Spleen (tissue), 11 donors: ENCODE data around the gene IKBKE. TPM values are rescaled to one million over a fixed set of nuclear protein-coding genes. Genes with fewer than 3 reads are reported as not detected.

Source experiments
- DNase-seq: peaks from one replicate; pipeline ENCODE4 v3.0.0-alpha.2; 2020
- H3K27ac ChIP-seq, 8 donors: fragments of 200-600 bp; sonication (generic) in 7 of 8; 1 replicate in 4 of 8; 2 replicates in 4 of 8; pipeline versions ENCODE4 v1.5.0 to v1.8.0; 2016 to 2021; ENCODE audit warnings: inconsistent platforms in 4 of 8, mild to moderate bottlenecking in 4 of 8, moderate library complexity in 1 of 8
- H3K27me3 ChIP-seq, 7 donors: fragments of 200-600 bp; sonication (generic) in 6 of 7; replicated peaks in 1 of 7; 1 replicate in 4 of 7; 2 replicates in 3 of 7; pipeline versions ENCODE4 v1.5.0 to v1.8.0; 2016 to 2021; ENCODE audit warnings: inconsistent platforms in 3 of 7, mild to moderate bottlenecking in 1 of 7
- H3K36me3 ChIP-seq, 6 donors: fragments of 200-600 bp; sonication (generic) in 5 of 6; 1 replicate in 4 of 6; 2 replicates in 2 of 6; pipeline versions ENCODE4 v1.5.0 to v1.8.0; 2016 to 2021; ENCODE audit warnings: inconsistent platforms in 2 of 6
- H3K4me1 ChIP-seq, 6 donors: fragments of 200-600 bp; sonication (generic) in 5 of 6; 1 replicate in 3 of 6; 2 replicates in 3 of 6; pipeline versions ENCODE4 v1.5.0 to v1.8.0; 2016 to 2021; ENCODE audit warnings: inconsistent platforms in 3 of 6
- H3K4me3 ChIP-seq, 8 donors: fragments of 200-600 bp; sonication (generic) in 7 of 8; 1 replicate in 4 of 8; 2 replicates in 4 of 8; pipeline versions ENCODE4 v1.5.0 to v1.8.0; 2016 to 2021; ENCODE audit warnings: inconsistent platforms in 4 of 8, mild to moderate bottlenecking in 4 of 8, moderate library complexity in 2 of 8
- H3K9me3 ChIP-seq, 8 donors: fragments of 200-600 bp; sonication (generic) in 7 of 8; 1 replicate in 4 of 8; 2 replicates in 4 of 8; pipeline versions ENCODE4 v1.5.0 to v1.8.0; 2016 to 2021; ENCODE audit warnings: inconsistent platforms in 4 of 8
- POLR2A ChIP-seq, 3 donors: fragments of 450-650 bp; IDR thresholded peaks; one replicate each; pipeline ENCODE4 v1.5.1; 2017; ENCODE audit warnings: antibody characterized with exemption in 3 of 3, mild to moderate bottlenecking in 1 of 3
- POLR2AphosphoS5 ChIP-seq, 3 donors: sonication (generic); formaldehyde crosslinking; IDR thresholded peaks; one replicate each; pipeline ENCODE4 v1.5.1; 2017; ENCODE audit warnings: antibody characterized with exemption in 3 of 3
- WGBS, 5 donors: extraction: QIAGEN DNeasy Blood & Tissue Kit in 3 of 5; methylation state at CpG; one replicate each; pipeline versions ENCODE4 v1.1.5 to v1.1.7; 2013 to 2018; 5-methylcytosine and 5-hydroxymethylcytosine counted together
- intact Hi-C: fragments of 100-400 bp; cut with DNase I; formaldehyde crosslinking; loops from one replicate; pipeline ENCODE4 v1.15.0; 2023; ENCODE audit warnings: low total_unique reads
- polyA plus RNA-seq, 3 donors: library from polyadenylated mRNA; stranded (reverse); fragments of 200-250 nt; gene quantifications; one replicate each; pipeline ENCODE4 v1.2.1, GENCODE V29; 2013
- total RNA-seq, 7 donors: library from RNA; depleted of rRNA in 3 of 7; stranded (reverse); fragments of >200 nt in 3 of 7; fragmentation: NEBNext Ultra II Directional in 4 of 7; extraction: Animal tissue kit (Norgen Biotek cat#: 25700) in 4 of 7; gene quantifications; one replicate each; pipeline versions ENCODE4 v1.1.0 to v1.2.1, GENCODE V29; 2016 to 2021
- TF ChIP-seq, protein P1 (sequence below), 11 experiments: fragments of 200-600 bp in 7 of 11; fragments of 450-650 bp in 4 of 11; sonication (generic) in 4 of 11; IDR thresholded peaks in 8 of 11; conservative IDR thresholded peaks in 3 of 11; 1 replicate in 7 of 11; 2 replicates in 4 of 11; pipeline versions ENCODE4 v1.4.0 to v1.8.0; 2016 to 2021; ENCODE audit warnings: antibody characterized with exemption in 11 of 11, inconsistent platforms in 4 of 11, mild to moderate bottlenecking in 1 of 11
- donor health status: healthy with polysubstance abuse.
- donor health status: DM: no; HTN: no; CAD: no; lungs with moderate emphysema.
- donor health status: DM: no; HTN: no; CAD: no.
- donor health status: Bipolar disorder and iron deficiency.
- donor health status: healthy.
- donor health status: DM: no; HTN: no; CAD: no.
- donor health status: DM: yes; HTN: yes; CAD: no.

The IKBKE gene
- total and polyA plus RNA-seq, 10 donors = 11.3 to 37.3 (median 29.7) TPM

DNA sequence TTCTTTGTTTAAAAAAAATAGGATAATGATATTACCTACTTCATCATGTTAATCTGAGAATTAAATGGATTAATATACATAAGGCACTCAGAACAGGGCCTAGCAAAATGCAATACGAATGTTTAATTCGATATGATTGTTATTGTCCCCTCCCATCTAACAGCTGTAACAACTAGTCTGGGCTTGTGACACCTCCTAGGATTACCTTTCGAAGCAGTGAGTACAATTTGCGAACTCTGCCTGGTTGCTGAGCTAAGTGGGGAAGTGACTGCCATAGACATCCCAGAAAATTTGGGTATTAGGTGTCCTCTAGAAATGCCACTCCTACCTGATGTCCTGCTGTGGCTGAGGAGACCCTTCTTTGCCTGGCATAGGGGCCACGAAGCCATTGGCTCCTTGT is 40.1 kb downstream of the IKBKE start:
- 87 to 95% (median 91%) methylated on average over 4 to 5 of the region's 5 CpGs for WGBS, 5 donors
- H3K27ac ChIP-seq = peak overlapping the region in 4 of 8 donors; percentile 10 to 64 (median 42)
- H3K36me3 ChIP-seq = no peaks in the 10 kb centered on the region
- intact Hi-C loops = no loop called here
- TF ChIP-seq POLR2A (IDR thresholded peaks at IDR 0.05) (no peak), POLR2AphosphoS5 (IDR thresholded peaks at IDR 0.05) (no peak)
- TF ChIP-seq, protein P1, sequence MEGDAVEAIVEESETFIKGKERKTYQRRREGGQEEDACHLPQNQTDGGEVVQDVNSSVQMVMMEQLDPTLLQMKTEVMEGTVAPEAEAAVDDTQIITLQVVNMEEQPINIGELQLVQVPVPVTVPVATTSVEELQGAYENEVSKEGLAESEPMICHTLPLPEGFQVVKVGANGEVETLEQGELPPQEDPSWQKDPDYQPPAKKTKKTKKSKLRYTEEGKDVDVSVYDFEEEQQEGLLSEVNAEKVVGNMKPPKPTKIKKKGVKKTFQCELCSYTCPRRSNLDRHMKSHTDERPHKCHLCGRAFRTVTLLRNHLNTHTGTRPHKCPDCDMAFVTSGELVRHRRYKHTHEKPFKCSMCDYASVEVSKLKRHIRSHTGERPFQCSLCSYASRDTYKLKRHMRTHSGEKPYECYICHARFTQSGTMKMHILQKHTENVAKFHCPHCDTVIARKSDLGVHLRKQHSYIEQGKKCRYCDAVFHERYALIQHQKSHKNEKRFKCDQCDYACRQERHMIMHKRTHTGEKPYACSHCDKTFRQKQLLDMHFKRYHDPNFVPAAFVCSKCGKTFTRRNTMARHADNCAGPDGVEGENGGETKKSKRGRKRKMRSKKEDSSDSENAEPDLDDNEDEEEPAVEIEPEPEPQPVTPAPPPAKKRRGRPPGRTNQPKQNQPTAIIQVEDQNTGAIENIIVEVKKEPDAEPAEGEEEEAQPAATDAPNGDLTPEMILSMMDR (IDR thresholded peaks at IDR 0.05 in 8 of 11, conservative IDR thresholded peaks at IDR 0.05 in 3 of 11) = no peak
- H3K4me1 ChIP-seq = peaks cover 3 to 87% (median 59%) of the 10 kb centered on the region in 6 donors
- peaks cover 0 to 62% (median 14%) of the 10 kb centered on the region in 7 donors for H3K27me3 ChIP-seq
- H3K4me3 ChIP-seq = peak overlapping the region in 4 of 8 donors; percentile 67 to 93 (median 78)
- no peaks in the 10 kb centered on the region for H3K9me3 ChIP-seq
- DNase-seq = no peak

DNA sequence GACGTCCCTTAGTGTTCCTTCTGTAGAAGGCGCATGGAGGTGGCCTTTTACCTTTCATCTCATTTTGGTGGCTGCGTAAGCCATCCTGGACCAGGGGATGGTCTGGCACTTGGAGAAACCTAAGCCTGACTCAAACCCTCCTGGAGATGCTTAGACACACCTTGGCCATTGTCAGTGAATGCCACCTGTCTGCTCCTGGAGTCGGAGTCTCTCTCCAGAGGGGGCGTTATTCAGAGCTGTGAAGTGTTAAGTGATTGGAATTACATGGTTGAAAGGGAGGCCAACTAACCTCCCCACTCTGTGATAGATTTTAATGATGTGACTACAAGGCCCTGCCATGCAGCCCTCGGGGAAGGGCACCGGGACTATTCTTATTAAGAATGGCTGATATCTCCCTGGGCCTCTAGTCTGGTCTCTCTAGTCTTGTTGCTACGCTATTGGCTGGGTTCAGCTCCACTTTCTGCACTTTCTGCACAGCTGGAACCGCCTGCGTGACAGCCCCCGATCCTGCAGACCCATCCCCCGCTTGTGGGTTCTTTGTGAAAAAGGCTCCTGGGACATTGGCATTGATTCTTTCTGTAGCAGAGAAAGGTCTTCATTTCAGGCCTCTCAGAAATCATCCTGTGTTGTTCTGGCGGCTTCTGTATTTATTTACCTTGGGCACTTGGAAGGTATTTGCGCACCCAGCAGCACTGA is 41.2 kb downstream of the IKBKE start:
- intact Hi-C loops = no loop called here
- TF ChIP-seq, protein P1 (IDR thresholded peaks at IDR 0.05 in 8 of 11, conservative IDR thresholded peaks at IDR 0.05 in 3 of 11) = no peak
- no peak for TF ChIP-seq POLR2A (IDR thresholded peaks at IDR 0.05)
- no peak for TF ChIP-seq POLR2AphosphoS5 (IDR thresholded peaks at IDR 0.05)
- Histone ChIP-seq H3K4me3 (peak overlapping the region in 3 of 8 donors; percentile 76 to 93 (median 80)), H3K4me1 (peaks cover 10 to 88% (median 60%) of the 10 kb centered on the region in 6 donors), H3K27me3 (peaks cover 0 to 53% (median 14%) of the 10 kb centered on the region in 7 donors), H3K36me3 (no peaks in the 10 kb centered on the region), H3K9me3 (no peaks in the 10 kb centered on the region), H3K27ac (peak overlapping the region in 7 of 8 donors; percentile 9 to 64 (median 51))
- DNase-seq = peak; percentile 31
- 77 to 83% (median 82%) methylated on average over 14 of the region's 14 CpGs for WGBS, 5 donors

DNA sequence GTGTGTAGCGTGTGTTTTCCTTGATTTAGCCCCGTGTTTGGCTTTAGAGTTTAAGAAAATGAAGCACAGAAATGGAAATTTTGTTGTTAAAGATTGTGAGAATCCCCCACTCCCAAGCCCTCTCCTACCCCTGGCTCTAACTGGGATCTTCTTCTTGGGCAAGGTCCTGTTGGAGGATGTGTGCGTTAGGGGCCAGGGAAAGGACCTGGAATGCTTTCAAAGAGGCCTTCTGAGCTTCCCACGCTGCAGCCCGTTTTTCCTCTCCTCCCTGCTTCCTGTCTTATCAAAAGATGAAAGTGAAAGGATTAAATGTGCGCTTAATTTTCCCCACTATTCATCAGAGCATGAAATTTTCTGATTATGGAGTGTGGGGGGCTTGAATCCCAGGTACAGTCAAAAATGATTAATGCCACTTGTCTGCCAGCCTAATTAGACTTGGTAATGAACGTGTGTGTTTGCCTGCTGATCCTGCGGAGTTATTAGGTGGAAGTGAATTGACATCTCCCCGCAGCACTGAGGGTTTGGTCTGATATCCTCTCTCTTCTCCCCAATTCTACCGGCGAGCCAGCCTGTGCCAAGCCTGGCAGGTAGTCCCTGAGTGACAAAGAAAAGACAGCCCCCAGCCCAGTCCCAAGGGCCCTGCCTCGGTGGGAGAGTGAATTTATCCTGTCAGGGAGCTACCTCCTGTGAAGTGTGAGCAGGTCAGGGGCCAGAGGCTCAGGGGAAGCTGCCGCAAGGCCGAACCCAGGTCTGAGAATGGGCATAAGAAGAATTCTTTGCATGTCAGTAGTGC is 42.0 kb downstream of the IKBKE start:
- intact Hi-C loops = no loop called here
- H3K27ac ChIP-seq = peak overlapping the region; percentile 2 to 64 (median 48)
- H3K4me1 ChIP-seq = peaks cover 10 to 88% (median 56%) of the 10 kb centered on the region in 6 donors
- H3K4me3 ChIP-seq = peak overlapping the region in 4 of 8 donors; percentile 2 to 93 (median 78)
- peak; percentile 53 for DNase-seq
- 40 to 72% (median 52%) methylated on average over 13 to 14 of the region's 14 CpGs for WGBS, 5 donors
- H3K36me3 ChIP-seq = no peaks in the 10 kb centered on the region
- TF ChIP-seq POLR2AphosphoS5 (IDR thresholded peaks at IDR 0.05) = no peak
- no peaks in the 10 kb centered on the region for H3K9me3 ChIP-seq
- peaks cover 0 to 45% (median 14%) of the 10 kb centered on the region in 7 donors for H3K27me3 ChIP-seq

DNA sequence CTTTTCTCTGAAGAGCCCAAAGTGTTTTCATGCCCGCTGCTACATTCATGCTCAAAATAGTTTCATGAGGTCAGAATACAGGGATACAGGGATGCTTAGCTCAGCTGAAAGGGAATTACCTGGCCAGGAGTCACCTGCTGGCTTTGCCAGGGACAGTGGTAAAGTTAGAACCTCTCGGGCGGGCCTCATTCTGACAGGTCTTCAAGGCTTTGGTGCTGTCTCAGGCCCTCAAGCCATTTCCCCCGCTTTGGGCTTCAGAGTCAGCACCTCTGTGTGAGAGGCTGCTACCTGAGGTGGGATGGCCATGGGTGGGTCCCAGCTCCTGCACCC is 42.5 kb downstream of the IKBKE start:
- intact Hi-C loops = no loop called here
- peak; percentile 41 for DNase-seq

More for the DNA sequence above, 42.5 kb downstream of the IKBKE start:
- TF ChIP-seq POLR2AphosphoS5 (IDR thresholded peaks at IDR 0.05) = no peak
- TF ChIP-seq, protein P1 (IDR thresholded peaks at IDR 0.05 in 8 of 11, conservative IDR thresholded peaks at IDR 0.05 in 3 of 11) = no peak
- TF ChIP-seq POLR2A (IDR thresholded peaks at IDR 0.05) = no peak
- peak overlapping the region; percentile 2 to 64 (median 48) for H3K27ac ChIP-seq
- H3K4me3 ChIP-seq = peak overlapping the region in 1 of 8 donors; percentile 80
- no peaks in the 10 kb centered on the region for H3K9me3 ChIP-seq
- WGBS, 5 donors = 86 to 100% (median 91%) methylated on average over 4 of the region's 4 CpGs
- no peaks in the 10 kb centered on the region for H3K36me3 ChIP-seq
- peaks cover 10 to 86% (median 51%) of the 10 kb centered on the region in 6 donors for H3K4me1 ChIP-seq
- H3K27me3 ChIP-seq = peaks cover 0 to 40% (median 14%) of the 10 kb centered on the region in 7 donors
